Prostate gland (tissue), 2 donors: ENCODE results near the gene ALG12. TPM values are rescaled to one million over a fixed set of nuclear protein-coding genes. Genes with fewer than 3 reads are reported as not detected.

Experiments
- DNase-seq: peaks from one replicate; pipeline ENCODE4 v3.0.0-alpha.2; 2019; ENCODE audit warnings: low spot score
- H3K27ac ChIP-seq, 2 donors: fragments of 200-600 bp; sonication (generic); 2 replicates each; pipeline ENCODE4 v1.5.1; 2017 to 2019
- H3K27me3 ChIP-seq: fragments of 200-600 bp; sonication (generic); replicated peaks from 2 replicates; pipeline ENCODE4 v1.5.1; 2019; ENCODE audit not compliant: insufficient read depth
- H3K36me3 ChIP-seq, 2 donors: fragments of 200-600 bp; sonication (generic); 1 replicate in 1 of 2; 2 replicates in 1 of 2; pipeline versions ENCODE4 v1.5.1 to v1.8.1; 2017 to 2019
- H3K4me1 ChIP-seq: fragments of 200-600 bp; sonication (generic); replicated peaks from 2 replicates; pipeline ENCODE4 v1.5.1; 2019
- H3K4me3 ChIP-seq, 2 donors: fragments of 200-600 bp; sonication (generic); 2 replicates each; pipeline ENCODE4 v1.5.1; 2017 to 2019
- H3K9me3 ChIP-seq: fragments of 200-600 bp; sonication (generic); 2 replicates; pipeline ENCODE4 v1.5.1; 2017
- POLR2A ChIP-seq: fragments of 450-650 bp; IDR thresholded peaks from one replicate; pipeline ENCODE4 v1.6.1; 2016; ENCODE audit warnings: antibody characterized with exemption, mild to moderate bottlenecking
- POLR2AphosphoS5 ChIP-seq: sonication (generic); formaldehyde crosslinking; IDR thresholded peaks from one replicate; pipeline ENCODE4 v1.6.1; 2017; ENCODE audit warnings: antibody characterized with exemption
- WGBS: methylation state at CpG from one replicate; pipeline ENCODE4 v1.1.5; 2018; 5-methylcytosine and 5-hydroxymethylcytosine counted together
- intact Hi-C: fragments of 100-400 bp; cut with DNase I; formaldehyde crosslinking; loops from one replicate; pipeline ENCODE4 v1.14.2; 2022
- total RNA-seq, 2 donors: library from RNA; depleted of rRNA; stranded (reverse); fragments of >200 nt; gene quantifications; one replicate each; pipeline ENCODE4 v1.1.0, GENCODE V29; 2016
- TF ChIP-seq, protein P1 (sequence below), 4 experiments: fragments of 200-600 bp in 2 of 4; fragments of 450-650 bp in 2 of 4; sonication (generic) in 2 of 4; IDR thresholded peaks; 1 replicate in 3 of 4; 2 replicates in 1 of 4; pipeline ENCODE4 v1.5.1; 2016 to 2019; ENCODE audit warnings: antibody characterized with exemption in 4 of 4, mild to moderate bottlenecking in 2 of 4, moderate library complexity in 2 of 4

The ALG12 gene
- total RNA-seq, 2 donors from 2014 or later: 26.1 to 33.6 TPM

DNA sequence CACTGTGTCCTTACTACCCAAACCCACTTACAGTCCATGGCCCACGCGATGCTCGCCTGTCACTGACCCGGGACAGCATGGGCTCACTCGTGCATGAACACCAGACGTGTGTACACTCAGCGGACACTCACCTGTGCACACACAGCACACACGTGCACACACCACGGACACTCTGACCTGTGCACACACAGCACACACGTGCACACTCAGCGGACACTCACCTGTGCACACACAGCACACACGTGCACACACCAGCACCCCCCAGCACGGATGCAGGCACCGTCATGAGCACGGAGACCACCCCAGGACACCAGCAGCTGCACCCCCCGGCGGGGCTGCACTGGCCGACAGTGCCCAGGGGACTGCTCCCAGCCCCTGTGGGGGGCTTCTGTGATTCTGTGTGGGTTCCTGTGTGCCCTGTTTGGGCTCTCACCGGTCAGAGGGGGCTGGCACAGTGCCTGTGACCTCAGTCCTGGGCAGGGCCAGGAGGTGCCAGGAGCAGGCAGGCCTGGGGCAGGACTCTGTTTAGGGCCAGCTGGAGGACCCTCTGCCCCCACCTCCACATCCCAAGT lies 20.4 kb upstream of the ALG12 start:
- TF ChIP-seq POLR2AphosphoS5 (no peak), POLR2A (no peak)
- TF ChIP-seq, protein P1, sequence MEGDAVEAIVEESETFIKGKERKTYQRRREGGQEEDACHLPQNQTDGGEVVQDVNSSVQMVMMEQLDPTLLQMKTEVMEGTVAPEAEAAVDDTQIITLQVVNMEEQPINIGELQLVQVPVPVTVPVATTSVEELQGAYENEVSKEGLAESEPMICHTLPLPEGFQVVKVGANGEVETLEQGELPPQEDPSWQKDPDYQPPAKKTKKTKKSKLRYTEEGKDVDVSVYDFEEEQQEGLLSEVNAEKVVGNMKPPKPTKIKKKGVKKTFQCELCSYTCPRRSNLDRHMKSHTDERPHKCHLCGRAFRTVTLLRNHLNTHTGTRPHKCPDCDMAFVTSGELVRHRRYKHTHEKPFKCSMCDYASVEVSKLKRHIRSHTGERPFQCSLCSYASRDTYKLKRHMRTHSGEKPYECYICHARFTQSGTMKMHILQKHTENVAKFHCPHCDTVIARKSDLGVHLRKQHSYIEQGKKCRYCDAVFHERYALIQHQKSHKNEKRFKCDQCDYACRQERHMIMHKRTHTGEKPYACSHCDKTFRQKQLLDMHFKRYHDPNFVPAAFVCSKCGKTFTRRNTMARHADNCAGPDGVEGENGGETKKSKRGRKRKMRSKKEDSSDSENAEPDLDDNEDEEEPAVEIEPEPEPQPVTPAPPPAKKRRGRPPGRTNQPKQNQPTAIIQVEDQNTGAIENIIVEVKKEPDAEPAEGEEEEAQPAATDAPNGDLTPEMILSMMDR (IDR thresholded peaks at IDR 0.05): no peak
- Histone ChIP-seq H3K9me3 (no peaks in the 10 kb centered on the region), H3K27ac (no peak overlapping the region), H3K4me3 (no peak overlapping the region), H3K4me1 (peaks cover 18% of the 10 kb centered on the region), H3K27me3 (no peaks in the 10 kb centered on the region), H3K36me3 (no peaks in the 10 kb centered on the region)
- 87% methylated on average over 19 of the region's 19 CpGs for WGBS
- no peak for DNase-seq
- intact Hi-C loops: loop anchor here (10.0 kb wide), 1 partner anchor 266 kb away; the partner anchor contains the start of gene SELENOO

DNA sequence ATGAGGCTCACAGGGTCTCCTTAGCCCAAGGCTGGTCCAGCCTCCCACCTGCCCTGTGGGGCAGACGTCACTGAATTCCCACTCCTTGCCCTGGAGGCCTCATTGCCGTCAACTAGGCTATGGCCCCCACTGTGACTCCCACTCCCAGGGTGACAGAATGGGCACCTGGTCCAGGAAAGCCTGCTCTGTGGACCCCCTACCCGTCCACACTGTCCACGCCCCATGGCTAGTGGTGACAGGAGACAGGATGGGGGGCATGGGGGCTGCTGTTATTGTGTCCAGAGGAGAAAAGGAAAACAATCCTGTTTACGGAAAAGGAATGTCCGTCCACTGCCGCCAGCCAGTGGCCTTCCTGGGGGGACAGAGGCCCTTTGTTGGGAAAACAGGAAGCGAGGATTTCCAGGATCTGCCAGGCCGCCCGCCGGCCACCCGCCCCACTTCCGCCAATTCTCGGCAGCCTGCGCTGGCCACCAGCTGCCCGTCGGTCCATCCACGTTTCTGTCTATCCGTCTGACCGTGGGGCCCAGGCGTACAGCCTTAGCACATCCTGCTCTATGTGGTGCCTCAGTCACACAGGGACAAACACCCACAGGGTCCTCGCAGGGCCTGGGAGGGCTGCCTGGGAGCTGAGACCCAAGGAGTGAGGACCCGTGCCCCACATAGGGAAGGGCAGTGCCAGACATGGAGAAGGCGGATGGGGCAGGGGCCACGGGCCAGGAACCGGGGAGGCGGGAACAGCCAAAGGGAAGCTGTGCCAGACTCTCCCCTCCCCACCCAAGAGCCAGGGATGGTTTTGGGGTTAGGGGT lies 19.7 kb upstream of the ALG12 start:
- Histone ChIP-seq H3K27me3 (no peaks in the 10 kb centered on the region), H3K9me3 (no peaks in the 10 kb centered on the region), H3K27ac (peak overlapping the region in 1 of 2 donors; percentile 95), H3K4me3 (no peak overlapping the region), H3K36me3 (no peaks in the 10 kb centered on the region), H3K4me1 (peaks cover 18% of the 10 kb centered on the region)
- TF ChIP-seq POLR2AphosphoS5 (no peak), POLR2A (no peak)
- TF ChIP-seq, protein P1 (IDR thresholded peaks at IDR 0.05): no peak
- intact Hi-C loops: loop anchor here (2.0 to 10.0 kb wide), 2 partner anchors 21 to 267 kb away; partner anchors contain the start of gene SELENOO
- 87% methylated on average over 27 of the region's 27 CpGs for WGBS
- DNase-seq: no peak

DNA sequence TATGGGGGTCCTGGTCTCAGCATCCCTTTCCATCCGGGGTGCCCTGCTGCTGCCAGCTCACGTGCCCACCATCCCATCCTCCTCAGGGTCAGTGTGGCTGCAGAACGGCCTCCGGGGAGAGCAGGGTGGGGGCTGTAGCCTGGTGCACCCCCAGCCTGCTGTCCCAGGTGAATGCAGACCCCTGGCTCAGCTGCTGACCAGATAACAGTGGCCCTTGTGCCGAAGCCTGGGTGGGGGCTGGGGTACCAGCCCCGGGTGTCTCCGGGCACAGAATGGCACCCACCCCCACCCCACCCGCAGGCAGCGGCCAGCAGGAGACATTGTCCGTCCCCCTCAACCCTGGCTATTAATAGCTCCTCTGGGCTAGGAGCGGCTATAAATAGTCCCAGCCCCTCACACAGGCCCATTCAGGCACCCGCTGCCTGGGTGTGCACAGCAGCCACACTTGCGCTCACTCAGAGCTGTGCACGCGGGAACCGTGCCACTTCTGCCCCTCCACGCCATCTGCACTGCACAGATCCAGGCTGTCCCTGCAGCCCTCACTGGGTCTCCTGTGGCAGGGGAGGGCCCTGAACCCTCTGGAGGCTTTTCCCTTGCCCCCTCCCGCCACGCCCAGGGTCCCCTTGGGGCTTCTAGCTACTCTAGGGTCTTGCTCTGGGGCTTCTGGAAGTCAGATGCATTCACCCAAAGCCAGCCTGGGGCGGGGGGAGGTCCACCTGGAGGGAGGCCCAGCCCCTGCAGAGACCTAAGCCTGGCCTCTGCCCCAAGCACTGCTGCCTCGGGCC lies 18.9 kb upstream of the ALG12 start:
- DNase-seq: no peak
- 69% methylated on average over 19 of the region's 21 CpGs for WGBS
- Histone ChIP-seq H3K9me3 (no peaks in the 10 kb centered on the region), H3K4me3 (no peak overlapping the region), H3K36me3 (no peaks in the 10 kb centered on the region), H3K4me1 (peaks cover 18% of the 10 kb centered on the region), H3K27me3 (no peaks in the 10 kb centered on the region), H3K27ac (peak overlapping the region; percentile 94 to 95)
- intact Hi-C loops: loop anchor here (2.0 to 10.0 kb wide), 2 partner anchors 22 to 268 kb away; partner anchors contain the start of gene SELENOO
- TF ChIP-seq POLR2AphosphoS5: no peak
- TF ChIP-seq, protein P1 (IDR thresholded peaks at IDR 0.05): no peak
- no peak for TF ChIP-seq POLR2A

DNA sequence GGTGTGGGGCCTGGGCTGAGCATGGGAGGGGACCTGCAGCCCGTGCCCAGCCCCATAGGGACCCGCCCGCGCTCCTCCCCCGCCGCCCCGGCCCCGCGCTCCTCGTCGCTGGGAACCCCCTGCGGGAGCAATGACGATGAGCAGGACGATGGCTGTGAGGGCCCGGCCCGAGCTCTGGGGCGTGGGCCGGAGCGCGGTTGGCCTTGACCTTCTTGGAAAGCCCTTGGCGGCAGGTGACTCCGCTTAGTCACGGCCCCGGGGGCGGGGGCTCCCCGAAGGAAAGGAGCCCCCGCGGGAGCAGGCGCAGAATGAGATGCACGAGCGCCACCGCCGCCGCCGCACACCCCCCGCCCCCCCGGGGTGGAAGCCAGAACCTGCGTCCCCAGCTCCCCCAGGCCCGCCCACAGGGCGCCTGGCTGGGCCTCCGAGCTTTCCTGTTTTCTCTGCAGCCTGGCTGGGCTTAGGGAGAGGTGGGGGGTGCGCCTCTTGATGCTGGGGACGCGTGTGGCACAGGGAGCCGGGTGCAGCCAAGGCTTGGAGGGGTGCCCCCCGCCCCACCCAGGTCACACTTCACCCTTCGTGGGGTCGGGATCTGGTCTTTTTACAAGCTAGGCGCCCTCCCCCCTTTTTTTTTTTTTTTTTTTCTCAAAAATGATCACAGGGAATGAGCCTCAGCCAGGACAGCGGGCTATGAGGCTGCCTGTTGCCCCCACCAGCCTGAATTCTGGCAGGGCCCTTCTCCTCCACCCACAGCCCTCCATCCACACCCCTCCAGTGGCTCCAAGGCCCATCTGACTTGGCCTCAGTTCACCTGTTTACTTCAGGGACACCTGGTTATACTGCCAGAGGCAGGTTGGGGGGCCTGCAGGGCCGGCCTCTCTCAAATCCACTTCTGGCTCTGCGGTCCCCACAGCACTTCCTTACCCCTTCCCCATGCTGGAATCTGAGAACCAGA lies 18.1 kb upstream of the ALG12 start:
- peak; percentile 80 for DNase-seq
- no peaks in the 10 kb centered on the region for H3K9me3 ChIP-seq
- peaks cover 18% of the 10 kb centered on the region for H3K4me1 ChIP-seq
- no peaks in the 10 kb centered on the region for H3K27me3 ChIP-seq
- no peaks in the 10 kb centered on the region for H3K36me3 ChIP-seq
- 19% methylated on average over 20 of the region's 52 CpGs for WGBS
- TF ChIP-seq, protein P1 (IDR thresholded peaks at IDR 0.05): no peak
- TF ChIP-seq POLR2AphosphoS5: peak; percentile 64
- peak; percentile 58 for TF ChIP-seq POLR2A
- peak overlapping the region; percentile 40 to 44 for H3K4me3 ChIP-seq
- peak overlapping the region; percentile 94 to 95 for H3K27ac ChIP-seq
- intact Hi-C loops: loop anchor here (2.0 to 10.0 kb wide), 2 partner anchors 23 to 269 kb away; partner anchors contain the start of gene SELENOO
